Fibroblast of lung (primary cell): ENCODE data around the gene FGF18.

Experiments used
- EZH2 ChIP-seq: IDR thresholded peaks from 2 replicates; pipeline ENCODE4 v1.5.1; 2012; ENCODE audit warnings: low read length, control low read depth, mild to moderate bottlenecking; ENCODE audit errors: missing control alignments
- TF ChIP-seq, protein P1 (sequence below), 2 donors: IDR thresholded peaks in 1 of 2; conservative IDR thresholded peaks in 1 of 2; 1 replicate in 1 of 2; 2 replicates in 1 of 2; pipeline ENCODE4 v1.5.1; 2011 to 2012; ENCODE audit warnings: low read length in 2 of 2, control low read depth in 1 of 2, inconsistent platforms in 1 of 2, low read depth in 1 of 2, mild to moderate bottlenecking in 1 of 2

DNA sequence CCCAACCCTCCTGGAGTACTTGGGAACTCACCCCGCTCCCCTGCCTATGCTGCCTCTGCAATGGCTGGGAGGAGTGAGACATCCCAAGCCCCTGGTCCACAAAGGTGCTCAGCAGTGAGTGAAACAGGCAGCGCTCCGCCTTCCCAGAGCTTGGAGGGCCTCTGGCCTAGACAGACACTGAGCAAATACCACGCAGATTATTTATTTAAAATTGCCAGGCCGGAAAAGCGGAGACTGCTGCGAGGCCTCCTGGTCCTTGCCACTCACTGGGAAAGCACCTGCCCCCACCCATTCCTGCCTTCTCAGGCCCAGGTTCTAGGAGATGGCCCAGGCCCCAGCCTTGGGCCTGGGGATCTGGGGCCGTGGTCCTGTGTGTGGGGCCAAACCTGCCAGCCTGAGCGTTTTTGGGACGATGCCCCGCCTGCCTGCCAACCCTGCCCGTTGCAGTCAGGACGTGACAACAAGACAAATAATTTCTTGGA is 17.4 kb downstream of the FGF18 start:
- no peak for TF ChIP-seq EZH2
- TF ChIP-seq, protein P1, sequence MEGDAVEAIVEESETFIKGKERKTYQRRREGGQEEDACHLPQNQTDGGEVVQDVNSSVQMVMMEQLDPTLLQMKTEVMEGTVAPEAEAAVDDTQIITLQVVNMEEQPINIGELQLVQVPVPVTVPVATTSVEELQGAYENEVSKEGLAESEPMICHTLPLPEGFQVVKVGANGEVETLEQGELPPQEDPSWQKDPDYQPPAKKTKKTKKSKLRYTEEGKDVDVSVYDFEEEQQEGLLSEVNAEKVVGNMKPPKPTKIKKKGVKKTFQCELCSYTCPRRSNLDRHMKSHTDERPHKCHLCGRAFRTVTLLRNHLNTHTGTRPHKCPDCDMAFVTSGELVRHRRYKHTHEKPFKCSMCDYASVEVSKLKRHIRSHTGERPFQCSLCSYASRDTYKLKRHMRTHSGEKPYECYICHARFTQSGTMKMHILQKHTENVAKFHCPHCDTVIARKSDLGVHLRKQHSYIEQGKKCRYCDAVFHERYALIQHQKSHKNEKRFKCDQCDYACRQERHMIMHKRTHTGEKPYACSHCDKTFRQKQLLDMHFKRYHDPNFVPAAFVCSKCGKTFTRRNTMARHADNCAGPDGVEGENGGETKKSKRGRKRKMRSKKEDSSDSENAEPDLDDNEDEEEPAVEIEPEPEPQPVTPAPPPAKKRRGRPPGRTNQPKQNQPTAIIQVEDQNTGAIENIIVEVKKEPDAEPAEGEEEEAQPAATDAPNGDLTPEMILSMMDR (conservative IDR thresholded peaks at IDR 0.05 in 1 of 2, IDR thresholded peaks at IDR 0.05 in 1 of 2; ENCODE audit: low read depth in 1 of 2, low read length in 2 of 2): no peak
